HepG2 (cell line): ENCODE results near the gene C20orf96. TPM values are rescaled to one million over a fixed set of nuclear protein-coding genes. Genes with fewer than 3 reads are reported as not detected.

ENCODE experiments used
- ATF1 ChIP-seq: IDR thresholded peaks from 2 replicates; pipeline ENCODE4 v1.6.1; 2016; ENCODE audit warnings: mild to moderate bottlenecking, control low read depth
- DPF2 ChIP-seq: sonication (generic); formaldehyde crosslinking; IDR thresholded peaks from 2 replicates; pipeline ENCODE4 v1.4.0; 2020; ENCODE audit warnings: mild to moderate bottlenecking, low read depth, missing genetic modification reagents, borderline replicate concordance
- EZH2 ChIP-seq: conservative IDR thresholded peaks from 2 replicates; pipeline ENCODE4 v1.6.1; 2012; ENCODE audit warnings: mild to moderate bottlenecking, low read depth, low read length, moderate library complexity
- FOXP4 ChIP-seq: sonication (generic); formaldehyde crosslinking; IDR thresholded peaks from 2 replicates; pipeline ENCODE4 v1.4.0; 2020; ENCODE audit warnings: missing genetic modification reagents
- GLI4 ChIP-seq: sonication (generic); formaldehyde crosslinking; IDR thresholded peaks from 2 replicates; pipeline ENCODE4 v1.5.1; 2020; ENCODE audit warnings: missing genetic modification reagents, mild to moderate bottlenecking, moderate library complexity, borderline replicate concordance
- HES4 ChIP-seq: sonication (generic); formaldehyde crosslinking; IDR thresholded peaks from 2 replicates; pipeline ENCODE4 v1.9.0; 2021; ENCODE audit warnings: mild to moderate bottlenecking, missing genetic modification reagents, borderline replicate concordance
- HHEX ChIP-seq: IDR thresholded peaks from 2 replicates; pipeline ENCODE4 v1.6.1; 2016; ENCODE audit warnings: control low read depth
- KLF6 ChIP-seq: IDR thresholded peaks from 2 replicates; pipeline ENCODE4 v1.8.0; 2016; ENCODE audit warnings: missing biosample characterization, missing genetic modification reagents
- NFE2L1 ChIP-seq: sonication (generic); formaldehyde crosslinking; IDR thresholded peaks from 2 replicates; pipeline ENCODE4 v1.4.0; 2020; ENCODE audit warnings: missing genetic modification reagents, mild to moderate bottlenecking, borderline replicate concordance
- NR2F6 ChIP-seq, 2 experiments: IDR thresholded peaks; 2 replicates each; pipeline ENCODE4 v1.6.1; 2016; ENCODE audit warnings: antibody characterized with exemption in 1 of 2, mild to moderate bottlenecking in 1 of 2
- PAXIP1 ChIP-seq: sonication (generic); formaldehyde crosslinking; conservative IDR thresholded peaks from 2 replicates; pipeline ENCODE4 v1.4.0; 2020; ENCODE audit warnings: mild to moderate bottlenecking, missing genetic modification reagents, moderate library complexity
- PHB2 ChIP-seq: fragments of 450-650 bp; IDR thresholded peaks from 2 replicates; pipeline ENCODE4 v1.6.1; 2018; ENCODE audit not compliant: partially characterized antibody
- ZNF253 ChIP-seq: sonication (generic); formaldehyde crosslinking; IDR thresholded peaks from 2 replicates; pipeline ENCODE4 v1.8.0; 2022; ENCODE audit warnings: mild to moderate bottlenecking, missing genetic modification reagents, borderline replicate concordance
- ZNF331 ChIP-seq: sonication (generic); formaldehyde crosslinking; IDR thresholded peaks from 2 replicates; pipeline ENCODE4 v1.4.0; 2020; ENCODE audit warnings: missing genetic modification reagents
- ZNF382 ChIP-seq: sonication (generic); formaldehyde crosslinking; IDR thresholded peaks from 2 replicates; pipeline ENCODE4 v1.5.0; 2020; ENCODE audit warnings: missing genetic modification reagents, mild to moderate bottlenecking, borderline replicate concordance
- ZNF383 ChIP-seq: sonication (generic); formaldehyde crosslinking; IDR thresholded peaks from 2 replicates; pipeline ENCODE4 v1.4.0; 2020; ENCODE audit warnings: missing genetic modification reagents, mild to moderate bottlenecking, borderline replicate concordance
- ZNF44 ChIP-seq: sonication (generic); formaldehyde crosslinking; IDR thresholded peaks from 2 replicates; pipeline ENCODE4 v1.5.1; 2020; ENCODE audit warnings: mild to moderate bottlenecking, missing genetic modification reagents
- ZNF619 ChIP-seq: sonication (generic); formaldehyde crosslinking; IDR thresholded peaks from 2 replicates; pipeline ENCODE4 v1.4.0; 2020; ENCODE audit warnings: mild to moderate bottlenecking, missing genetic modification reagents
- ZNF687 ChIP-seq: sonication (generic); formaldehyde crosslinking; IDR thresholded peaks from 2 replicates; pipeline ENCODE4 v1.5.1; 2020; ENCODE audit warnings: mild to moderate bottlenecking, missing genetic modification reagents, moderate library complexity
- polyA plus RNA-seq, 8 experiments: library from polyadenylated mRNA; depleted of rRNA in 3 of 8; stranded (reverse) in 7 of 8; unstranded in 1 of 8; fragments of >200 nt; fragmentation: Illumina TruSeq in 4 of 8; extraction: Trizol in 4 of 8; gene quantifications; 2 replicates each; pipeline versions ENCODE4 v1.2.1 to v1.2.3, GENCODE V29; 2011 to 2016; ENCODE audit warnings: low read depth in 4 of 8, missing spikeins in 1 of 8, mixed read lengths in 1 of 8; ENCODE audit not compliant: insufficient read depth in 1 of 8
- total RNA-seq, 5 experiments: library from RNA; depleted of rRNA; stranded (reverse); fragments of >200 nt; fragmentation: Illumina TruSeq; extraction: Trizol; gene quantifications; 2 replicates each; pipeline ENCODE4 v1.2.3, GENCODE V29; 2016; ENCODE audit warnings: low read depth in 1 of 5

Gene C20orf96
- total and polyA plus RNA-seq, 2 of the 13 experiments (the other 11 are each of a cell fraction or from before 2014, with no cell fraction given): 3.8 to 20.6 TPM

GRCh38 chr20:266596-267562 is 23.7 kb downstream of the C20orf96 start (continued):
- TF ChIP-seq ZNF687 (CRISPR knock-in tag) (peak; percentile 99), ZNF44 (CRISPR knock-in tag) (no peak), ZNF382 (CRISPR knock-in tag) (no peak), PHB2 (no peak), ATF1 (no peak), NR2F6 (IDR thresholded peaks at IDR 0.05) (no peak; the same call in 1 of the 2 replicates), NR2F6 (CRISPR knock-in tag; IDR thresholded peaks at IDR 0.05) (peak; percentile 79), EZH2 (0 out of 2 replicates have a peak, but pooled peaks have one; percentile 72), HES4 (CRISPR knock-in tag) (peak; percentile 96), ZNF253 (peak; percentile 95; the same call in 1 of the 2 replicates), ZNF383 (CRISPR knock-in tag) (no peak), GLI4 (CRISPR knock-in tag) (peak; percentile 79), KLF6 (CRISPR knock-in tag) (peak; percentile 64; the same call in 1 of the 2 replicates), PAXIP1 (CRISPR knock-in tag) (peak; percentile 47; the same call in 1 of the 2 replicates), ZNF619 (CRISPR knock-in tag) (no peak; the same call in none of the 2 replicates), HHEX (CRISPR knock-in tag) (no peak), DPF2 (CRISPR knock-in tag) (peak; percentile 70), NFE2L1 (CRISPR knock-in tag) (peak; percentile 92; the same call in 1 of the 2 replicates), FOXP4 (CRISPR knock-in tag) (peak; percentile 73), ZNF331 (peak; percentile 81)
